Measurements from ENCODE around the gene SHFL.

Gene SHFL

DNA sequence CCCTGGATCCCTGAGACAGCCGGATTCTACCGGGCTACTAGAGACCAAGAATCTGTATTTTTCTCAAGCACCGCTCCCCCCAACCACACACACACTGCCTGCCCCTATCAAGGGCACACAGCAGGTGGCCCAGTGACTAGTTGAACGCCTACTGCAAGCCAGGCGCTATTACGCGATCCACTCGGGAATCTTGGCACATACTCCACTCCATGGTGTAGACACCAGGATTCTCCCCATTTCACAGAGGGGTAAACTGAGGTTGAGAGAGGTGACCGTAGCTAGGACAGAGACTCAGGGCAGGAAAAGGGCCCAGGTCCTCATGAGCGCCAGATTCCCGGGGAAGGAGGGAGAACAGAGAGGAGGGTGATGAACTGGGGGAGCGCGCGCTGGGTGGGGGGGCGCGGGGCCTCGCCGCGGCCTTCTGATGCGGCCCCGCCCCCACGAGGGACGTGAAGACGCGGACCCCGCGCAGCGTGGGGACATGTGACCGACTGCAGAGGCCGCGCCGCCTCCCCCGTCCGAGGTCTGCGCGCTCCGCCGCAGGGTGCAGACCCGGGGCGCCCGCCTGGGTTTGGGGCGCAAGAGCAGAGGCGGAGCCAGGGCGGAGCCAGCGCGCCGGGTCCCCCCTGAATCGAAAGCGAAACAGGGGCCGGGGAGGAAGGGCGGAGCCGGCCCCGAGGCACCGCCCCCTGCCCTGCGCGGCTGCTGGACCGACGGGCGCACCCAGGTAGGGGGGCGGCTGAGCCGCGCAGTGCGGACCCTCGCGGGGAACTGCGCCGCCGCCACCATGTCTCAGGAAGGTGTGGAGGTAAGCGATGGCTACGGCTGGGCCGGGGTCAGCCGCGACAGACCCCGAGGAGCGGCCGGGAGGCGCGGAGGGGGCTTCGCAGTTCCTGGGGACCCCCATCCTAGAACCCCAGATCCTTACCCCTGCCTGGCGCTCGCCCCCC is at the start of gene SHFL:
Gene SHFL, plus strand, starts transcription at position 677 of the 950 bp plus-strand sequence. Its CDS starts 111 bp downstream, at position 788.
- in situ Hi-C loops (cut with MboI; ENCODE audit: low sequenced_read_pairs), result no loop called here

DNA sequence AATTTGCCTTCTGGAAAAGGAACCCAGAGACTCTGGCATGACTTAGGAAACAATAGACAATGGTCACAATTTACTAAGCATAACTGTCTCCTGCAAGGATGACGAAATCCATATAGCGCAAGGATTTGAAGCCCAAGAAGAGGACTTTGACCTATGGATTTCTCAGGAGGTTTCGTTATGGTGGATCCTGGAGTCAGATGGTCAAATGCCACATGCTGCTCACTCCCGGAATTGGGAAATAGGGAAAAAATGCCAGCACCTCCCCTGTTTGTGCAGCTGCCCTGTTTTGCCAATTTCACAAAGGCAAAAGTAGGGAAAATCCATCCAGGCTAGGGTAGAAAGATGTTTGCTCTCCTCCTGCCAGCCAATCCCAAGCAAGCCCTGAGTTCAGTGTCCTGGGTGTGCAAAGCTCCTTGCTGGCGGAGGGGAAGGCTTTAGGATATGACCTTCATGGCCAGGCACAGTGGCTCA is 49.5 kb upstream of the SHFL start:
- in situ Hi-C loops (cut with MboI; ENCODE audit: low sequenced_read_pairs), result no loop called here

DNA sequence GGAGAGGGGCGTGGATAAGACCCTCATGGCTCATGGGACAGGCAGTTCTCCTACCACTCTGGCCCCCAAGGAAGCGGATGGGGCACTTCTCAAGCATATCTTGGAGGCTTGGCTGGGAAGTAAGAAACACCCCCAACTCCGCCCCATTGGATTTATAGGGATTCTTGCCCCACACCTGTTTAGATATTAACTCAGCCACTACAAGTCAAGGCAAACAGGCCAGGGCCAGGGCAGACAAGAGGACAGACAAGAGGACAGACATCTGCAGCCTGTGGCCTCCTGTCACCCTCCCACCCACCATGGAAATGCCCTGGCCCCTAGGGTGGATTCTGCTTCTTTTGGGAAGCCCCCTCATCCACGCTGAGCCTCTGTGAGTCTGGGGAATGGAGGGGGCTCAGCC is 48.8 kb upstream of the SHFL start:
- in situ Hi-C loops (cut with MboI; ENCODE audit: low sequenced_read_pairs), result no loop called here

DNA sequence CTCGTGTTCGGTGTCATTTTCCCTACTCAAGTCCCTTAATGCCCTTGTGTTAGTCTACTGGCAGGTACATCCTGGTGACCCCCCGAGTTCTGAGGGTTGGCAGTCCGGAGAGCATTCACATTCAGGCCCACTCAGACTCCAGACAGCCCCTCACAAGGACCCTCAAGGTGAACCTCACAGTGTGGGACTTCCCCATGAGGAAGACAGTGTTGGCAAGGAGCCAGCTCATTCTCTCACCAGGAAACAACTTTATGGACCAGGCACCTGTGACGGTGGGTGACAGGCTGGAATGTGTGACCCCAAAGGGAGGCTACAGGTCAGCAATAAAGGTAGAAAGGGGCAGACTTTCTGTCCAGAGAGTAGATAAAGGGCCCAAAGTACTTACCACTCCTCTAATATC is 48.3 kb upstream of the SHFL start:
- in situ Hi-C loops (cut with MboI; ENCODE audit: low sequenced_read_pairs), result no loop called here

DNA sequence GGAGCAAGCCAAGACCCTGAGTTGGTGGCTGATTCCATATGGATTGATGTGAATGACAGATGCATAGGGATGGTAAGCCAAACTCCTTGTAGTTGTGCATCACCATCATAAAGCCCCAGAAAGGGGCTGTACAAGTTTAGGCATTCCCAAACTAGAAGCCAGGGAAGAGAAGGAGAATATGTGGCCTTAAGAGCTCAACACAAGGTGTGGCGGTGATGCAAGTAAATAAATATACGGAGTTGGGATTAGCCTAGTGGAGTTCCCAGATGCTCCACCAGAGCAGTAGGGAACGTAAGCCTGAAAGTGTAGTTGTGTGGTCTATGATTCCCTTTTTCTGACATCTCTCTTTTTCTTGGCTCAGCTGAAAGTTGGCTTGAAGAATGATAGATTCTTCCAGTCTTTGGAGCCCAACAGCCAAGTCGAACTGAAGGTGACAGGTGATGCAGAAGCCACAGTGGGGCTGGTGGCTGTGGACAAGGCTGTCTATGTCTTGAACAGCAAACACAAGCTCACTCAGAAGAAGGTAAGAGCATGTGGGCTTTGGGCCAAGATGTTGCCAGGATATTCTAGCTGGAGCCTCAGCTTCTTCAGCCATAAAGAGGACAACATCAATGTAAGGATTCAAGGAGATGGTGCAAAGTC is 42.7 kb upstream of the SHFL start:
- in situ Hi-C loops (cut with MboI; ENCODE audit: low sequenced_read_pairs), result no loop called here

DNA sequence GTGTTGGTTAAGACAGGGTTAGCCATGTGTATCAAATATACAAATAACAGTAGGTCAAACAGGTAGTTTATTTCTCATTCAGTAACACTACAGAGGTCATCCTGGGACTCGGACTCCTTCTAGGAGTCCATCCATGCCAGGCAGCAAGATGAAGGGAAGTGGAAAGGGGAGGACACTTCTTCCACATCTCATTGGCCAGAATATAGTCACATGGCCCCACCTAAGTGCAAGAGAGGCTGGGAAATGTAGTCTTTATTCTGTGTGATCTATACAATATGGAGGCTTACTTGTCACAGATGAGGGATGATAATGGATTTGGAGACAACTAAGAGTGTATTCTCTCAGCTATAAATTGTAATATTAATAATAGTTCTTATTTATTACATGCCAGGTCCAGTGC is 41.7 kb upstream of the SHFL start:
- in situ Hi-C loops (cut with MboI; ENCODE audit: low sequenced_read_pairs), result no loop called here

DNA sequence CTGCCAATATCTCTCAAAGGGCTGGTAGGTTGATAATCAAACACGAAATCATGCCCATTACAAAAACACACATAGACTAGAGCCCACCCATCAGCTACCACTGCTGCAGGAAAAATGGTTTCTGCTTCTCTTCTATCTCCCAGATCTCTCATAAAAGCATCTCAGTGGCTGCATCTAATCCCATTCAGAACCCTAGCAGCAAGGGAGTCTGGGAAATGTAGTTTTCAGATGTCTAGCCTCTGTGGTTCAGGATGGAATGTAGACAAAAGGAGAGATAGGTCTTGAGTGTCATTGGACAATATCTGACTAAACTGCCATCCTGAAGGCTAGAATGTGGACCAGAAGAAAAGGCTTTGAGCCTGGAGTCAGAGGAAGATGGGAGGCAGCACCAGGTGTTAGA is 40.7 kb upstream of the SHFL start:
- in situ Hi-C loops (cut with MboI; ENCODE audit: low sequenced_read_pairs), result no loop called here

DNA sequence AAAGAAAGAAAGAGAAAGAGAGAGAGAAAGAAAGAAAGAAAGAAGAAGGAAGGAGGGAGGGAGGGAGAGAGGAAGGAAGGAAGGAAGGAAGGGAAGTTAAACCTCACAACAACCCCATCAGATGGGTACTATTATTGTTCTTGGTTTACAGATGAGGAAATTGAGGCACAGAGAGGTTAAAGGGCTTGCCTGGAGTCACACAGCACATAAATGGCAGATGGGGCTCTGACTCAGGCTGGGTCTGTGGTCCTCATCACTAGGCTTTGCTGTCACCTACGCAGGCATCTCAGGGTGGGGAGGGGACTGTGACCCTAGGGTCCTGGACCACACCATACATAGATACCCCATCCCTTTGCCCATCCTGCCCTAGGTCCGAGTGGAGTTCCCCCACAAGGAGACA is 36.5 kb upstream of the SHFL start:
- in situ Hi-C loops (cut with MboI; ENCODE audit: low sequenced_read_pairs), result no loop called here

DNA sequence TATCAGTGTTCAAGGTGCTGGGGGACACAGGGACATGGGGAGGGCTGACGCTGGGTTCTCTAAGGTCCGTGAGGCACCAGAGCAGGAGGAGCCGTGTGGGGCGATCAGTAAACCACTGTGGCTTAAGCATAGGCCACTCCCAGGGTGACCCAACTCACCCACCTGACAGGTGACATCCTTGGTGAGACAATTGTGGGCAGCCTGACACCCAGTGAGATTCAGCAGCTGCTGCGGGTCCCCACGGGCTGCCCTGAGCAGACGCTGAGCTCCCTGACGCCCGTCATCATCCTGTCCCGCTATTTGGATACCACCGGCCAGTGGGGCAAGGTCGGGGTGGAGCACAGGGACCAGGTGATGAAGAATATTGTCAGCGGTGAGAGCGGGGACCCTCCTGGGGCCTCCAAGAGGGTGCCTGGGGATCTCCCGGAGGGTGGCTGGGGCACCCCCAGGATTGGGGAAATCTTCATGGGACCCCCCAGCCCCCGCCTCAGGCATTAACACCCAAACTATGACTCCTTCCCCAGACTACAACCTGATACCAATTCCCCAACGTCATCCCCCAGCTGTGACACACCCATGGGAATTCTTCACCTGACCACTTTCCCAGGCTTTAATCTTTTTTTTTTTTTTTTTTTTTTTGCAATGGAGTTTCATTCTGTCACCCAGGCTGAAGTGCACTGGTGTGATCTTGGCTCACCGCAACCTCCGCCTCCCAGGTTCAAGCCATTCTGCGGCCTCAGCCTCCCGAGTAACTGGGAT is 33.3 kb upstream of the SHFL start:
- in situ Hi-C loops (cut with MboI; ENCODE audit: low sequenced_read_pairs), result no loop called here

DNA sequence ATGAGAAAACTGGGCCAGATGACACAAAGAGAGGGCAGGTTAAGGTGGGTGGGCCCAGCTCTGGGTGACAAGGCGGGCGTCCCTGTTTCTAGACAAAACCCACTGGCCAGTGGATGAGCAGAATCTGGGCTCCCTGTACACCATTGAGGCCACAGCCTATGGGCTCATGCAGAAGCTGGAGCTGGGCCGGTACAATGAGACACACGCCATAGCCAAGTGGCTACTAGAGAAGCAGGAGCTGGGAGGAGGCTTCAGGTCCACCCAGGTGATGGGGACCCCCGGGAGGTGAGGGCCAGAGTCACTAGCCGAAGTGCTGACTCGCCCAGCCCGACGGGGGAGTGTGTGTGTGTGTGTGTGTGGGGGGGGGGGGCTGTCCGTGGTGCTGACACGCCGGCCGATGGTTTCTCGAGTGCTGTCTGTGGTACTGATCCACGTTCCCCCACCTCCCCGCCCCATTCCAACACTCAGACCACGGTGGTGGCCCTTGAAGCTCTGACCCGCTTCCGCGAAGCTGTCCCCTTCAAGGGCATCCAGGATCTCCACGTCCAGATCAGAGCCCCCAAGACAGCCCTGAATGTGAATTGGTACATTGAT is 24.3 kb upstream of the SHFL start:
- in situ Hi-C loops (cut with MboI; ENCODE audit: low sequenced_read_pairs), result no loop called here

DNA sequence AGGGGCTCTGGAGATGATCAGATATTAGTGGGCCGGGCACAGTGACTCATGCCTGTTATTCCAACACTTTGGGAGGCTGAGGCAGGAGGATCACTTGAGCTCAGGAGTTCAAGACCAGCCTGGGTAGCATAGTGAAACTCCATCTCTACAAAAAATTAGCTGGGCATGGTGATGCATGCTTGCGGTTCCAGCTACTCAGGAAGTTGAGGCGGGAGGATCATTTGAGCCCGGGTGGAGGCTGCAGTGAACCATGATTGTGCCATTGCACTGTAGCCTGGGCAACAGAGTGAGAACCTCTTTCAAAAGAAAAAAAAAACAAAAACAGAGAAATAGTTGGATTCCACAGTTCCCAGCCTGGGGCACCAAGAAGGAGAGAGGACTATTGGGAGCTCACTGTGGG is 17.9 kb upstream of the SHFL start:
- in situ Hi-C loops (cut with MboI; ENCODE audit: low sequenced_read_pairs), result no loop called here

DNA sequence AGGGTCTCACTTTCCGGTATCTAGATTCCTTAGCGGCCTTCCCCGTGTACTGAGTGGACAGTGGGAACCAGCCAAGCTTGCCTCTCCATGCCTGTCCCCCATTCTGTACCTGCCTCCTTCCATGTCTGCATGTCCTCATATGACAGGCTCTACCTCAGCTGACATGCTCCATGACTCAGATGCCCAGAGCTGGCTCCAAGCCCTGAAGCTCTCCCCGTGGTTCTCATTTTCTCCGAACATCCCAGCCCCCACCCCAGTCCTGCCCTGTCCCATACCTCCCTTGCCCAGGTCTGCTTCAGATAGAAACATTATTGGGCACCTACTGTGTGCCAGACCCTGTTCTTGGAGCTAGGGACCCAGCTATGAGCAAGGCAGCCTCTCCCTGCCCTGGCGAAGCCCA is 17.1 kb upstream of the SHFL start:
- in situ Hi-C loops (cut with MboI; ENCODE audit: low sequenced_read_pairs), result no loop called here

DNA sequence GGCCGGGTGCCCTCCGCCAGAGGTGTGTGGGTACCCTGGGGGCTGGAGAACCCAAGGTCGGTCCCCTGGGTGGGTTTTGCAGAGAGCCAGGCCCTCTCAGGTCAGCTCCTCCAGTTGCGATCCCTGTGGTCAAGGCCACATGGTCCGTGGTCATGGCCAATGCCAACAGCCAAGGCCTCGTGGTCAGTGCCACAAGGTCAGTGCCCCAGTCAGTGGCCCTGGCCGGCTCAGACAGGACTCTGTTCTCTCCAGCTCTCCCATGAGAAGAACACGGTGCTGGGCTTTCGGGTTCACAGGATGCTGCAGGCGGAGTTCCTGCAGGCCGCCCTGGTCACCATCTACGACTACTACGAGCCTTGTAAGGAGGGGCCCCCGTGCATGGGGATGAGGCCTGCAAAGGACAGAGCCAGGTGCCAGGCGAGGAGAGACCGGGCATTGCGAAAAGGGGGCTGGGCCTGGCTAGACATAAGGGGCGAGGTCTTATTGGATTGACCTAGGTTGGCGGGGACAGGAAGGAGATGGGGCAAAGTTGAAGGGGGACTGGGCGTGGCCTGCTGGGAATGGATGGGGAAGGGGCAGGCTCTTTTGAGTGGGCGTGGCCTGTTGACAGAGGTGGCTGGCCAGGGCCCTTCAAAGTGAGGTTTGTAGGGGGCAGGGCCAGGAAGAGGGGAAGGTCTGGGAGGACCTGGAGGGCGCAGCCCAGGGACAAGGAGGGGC is 15.2 kb upstream of the SHFL start:
- in situ Hi-C loops (cut with MboI; ENCODE audit: low sequenced_read_pairs), result no loop called here

DNA sequence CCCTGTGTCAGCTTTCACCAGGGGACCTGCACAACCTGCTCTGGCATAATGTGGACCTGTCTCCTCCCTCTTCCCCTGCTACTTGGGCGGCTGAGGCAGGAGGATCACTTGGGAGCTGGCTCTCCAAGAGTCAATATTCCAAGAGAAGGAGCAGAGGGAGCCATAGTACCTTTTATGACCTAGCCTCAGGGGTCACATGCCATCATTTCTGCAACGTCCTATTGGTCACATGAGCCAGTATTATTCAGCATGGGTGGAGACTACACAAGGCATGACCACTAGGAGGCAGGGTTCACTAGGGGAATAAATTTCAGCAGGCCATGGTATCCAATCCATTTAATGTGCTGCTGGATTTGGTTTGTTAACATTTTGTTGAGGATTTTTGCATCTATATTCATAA is 12.0 kb upstream of the SHFL start:
- in situ Hi-C loops (cut with MboI; ENCODE audit: low sequenced_read_pairs), result no loop called here

DNA sequence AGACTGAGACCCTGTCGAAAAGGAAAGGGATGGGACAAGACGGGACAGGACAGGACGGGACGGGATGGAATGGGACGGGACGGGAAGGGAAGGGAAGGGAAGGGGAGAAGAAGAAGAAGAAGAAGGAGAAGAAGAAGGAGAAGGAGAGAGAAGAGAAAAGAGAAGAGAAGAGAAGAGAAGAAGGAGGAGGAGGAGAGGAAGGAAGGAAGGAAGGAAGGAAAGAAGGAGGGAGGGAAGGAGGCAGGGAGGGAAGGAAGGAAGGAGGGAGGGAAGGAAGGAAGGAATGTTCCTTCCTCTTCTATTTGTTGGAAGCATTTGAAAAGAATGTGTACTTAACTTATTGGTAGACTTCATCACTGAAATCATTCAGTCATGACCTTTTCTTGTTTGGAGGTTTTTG is 9.6 kb upstream of the SHFL start:
- in situ Hi-C loops (cut with MboI; ENCODE audit: low sequenced_read_pairs), result no loop called here

DNA sequence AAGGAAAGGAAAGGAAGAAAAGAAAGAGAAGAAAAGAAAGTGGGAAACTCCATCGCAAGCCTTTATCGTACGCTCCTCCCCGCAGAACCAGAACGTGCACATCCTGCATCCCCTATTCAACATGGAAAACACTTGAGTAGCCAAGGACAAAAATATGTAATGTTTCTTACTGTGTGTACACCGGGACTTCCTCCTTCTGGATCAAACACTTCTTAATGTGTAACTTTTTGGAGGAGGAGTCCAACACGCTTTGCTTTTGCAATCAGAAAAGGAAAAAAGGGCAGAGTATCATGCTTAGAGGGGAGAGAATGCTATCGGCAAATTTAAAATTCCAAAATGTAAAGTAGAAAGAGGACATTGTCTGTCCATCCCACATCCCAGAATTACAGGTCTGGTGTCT is 7.8 kb upstream of the SHFL start:
- in situ Hi-C loops (cut with MboI; ENCODE audit: low sequenced_read_pairs), result no loop called here

DNA sequence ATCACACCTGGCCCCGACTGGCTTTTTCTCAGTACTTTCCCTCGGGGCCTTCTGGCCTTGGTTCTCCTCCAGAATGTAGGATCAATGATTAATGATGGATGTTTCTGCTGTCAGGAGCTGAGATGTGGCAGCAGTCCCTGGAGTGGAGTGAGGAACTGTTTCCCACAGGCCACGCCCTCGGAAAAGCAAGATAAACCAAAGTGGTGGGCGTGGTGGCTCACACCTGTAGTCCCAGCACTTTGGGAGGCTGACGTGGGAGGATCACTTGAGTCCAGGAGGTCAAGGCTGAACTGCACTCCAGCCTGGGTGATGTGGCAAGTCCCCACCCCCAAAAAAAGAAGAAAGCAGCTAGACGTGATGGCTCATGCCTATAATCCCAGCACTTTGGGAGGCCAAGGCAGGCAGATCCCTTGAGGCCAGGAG is 7.1 kb upstream of the SHFL start:
- in situ Hi-C loops (cut with MboI; ENCODE audit: low sequenced_read_pairs), result no loop called here

DNA sequence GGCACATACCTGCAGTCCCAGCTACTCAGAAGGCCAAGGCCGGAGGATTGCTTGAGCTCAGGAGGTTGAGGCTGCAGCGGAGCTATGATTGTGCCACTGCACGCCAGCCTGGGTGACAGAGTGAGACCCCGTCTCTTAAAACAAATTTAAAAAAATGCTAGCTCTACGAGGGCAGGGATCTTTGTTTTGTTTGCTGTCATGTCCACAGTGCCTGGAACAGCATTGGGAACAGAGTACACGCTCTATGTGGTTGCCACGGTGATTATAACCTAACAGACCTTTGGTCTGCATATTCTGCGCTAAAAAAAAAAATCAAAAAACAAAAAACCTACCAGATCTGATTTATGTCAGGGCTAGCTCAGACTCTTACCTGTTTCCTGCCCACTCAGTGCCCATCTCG is 2.2 kb upstream of the SHFL start:
- in situ Hi-C loops (cut with MboI; ENCODE audit: low sequenced_read_pairs), result no loop called here

DNA sequence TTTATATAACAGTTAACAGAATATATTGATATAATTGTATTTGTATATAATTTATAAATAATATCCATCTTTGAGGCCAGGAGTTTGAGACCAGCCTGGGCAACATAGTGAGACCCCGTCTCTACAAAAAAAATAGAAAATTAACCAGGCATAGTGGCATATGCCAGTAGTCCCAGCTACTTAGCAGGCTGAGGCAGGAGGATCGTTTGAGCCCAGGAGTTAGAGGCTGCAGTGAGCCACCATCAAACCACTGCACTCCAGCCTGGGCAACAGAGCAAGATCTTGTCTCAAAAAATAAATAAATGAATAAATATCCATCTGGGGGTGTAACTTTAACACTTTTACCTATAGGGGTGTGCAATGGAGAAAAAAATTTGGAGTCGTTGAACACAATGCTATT is 1.3 kb upstream of the SHFL start:
- in situ Hi-C loops (cut with MboI; ENCODE audit: low sequenced_read_pairs), result no loop called here

DNA sequence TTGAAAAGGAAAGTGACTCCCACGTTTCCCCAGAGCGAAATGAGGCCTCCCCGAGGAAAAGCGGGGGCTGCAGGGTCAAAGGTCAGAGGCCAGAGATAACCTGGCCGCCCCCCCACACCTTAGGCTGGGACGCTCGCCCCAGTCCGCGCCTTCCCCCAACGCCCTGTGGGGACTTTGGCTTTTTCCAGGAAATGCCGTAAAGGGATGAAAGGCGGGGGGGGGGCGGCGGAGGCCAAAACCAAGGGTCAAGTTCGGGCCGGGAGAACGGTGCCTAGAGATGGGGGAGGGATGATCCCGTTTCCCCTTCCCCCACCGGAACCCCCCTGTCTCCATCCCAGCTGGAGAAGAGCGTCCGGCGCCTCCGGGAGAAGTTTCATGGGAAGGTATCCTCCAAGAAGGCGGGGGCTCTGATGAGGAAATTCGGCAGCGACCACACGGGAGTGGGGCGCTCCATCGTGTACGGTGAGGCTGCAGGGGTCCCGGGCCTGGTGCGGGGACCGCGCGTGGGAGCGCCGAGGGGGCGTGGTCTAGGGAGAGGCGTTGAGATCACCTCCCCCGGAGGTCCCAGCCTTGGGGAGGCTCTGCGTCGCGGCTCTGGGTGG is 575 bp downstream of the SHFL start:
- in situ Hi-C loops (cut with MboI; ENCODE audit: low sequenced_read_pairs), result no loop called here

Measured in HL-60/S4 treated with retinoic acid at 250 ng/mL for 4 days and 3 days (cell line).